Nephron progenitor cell (in vitro differentiated cells): Measurements from ENCODE around the gene UBE2E1.
A peak's percentile ranks its signal among the peaks of the same experiment; 100 is the strongest.
"Not testable (repeated sequence)": the region's sequence is repeated elsewhere in the genome, so short reads cannot be mapped to it uniquely, and the experiment has no call there.

Experiments used
- DNase-seq: peaks from one replicate; pipeline ENCODE4 v3.0.0; 2021
- H3K27ac Mint-ChIP-seq: 2 replicates; pipeline ENCODE4 v1.8.0; 2021; ENCODE audit warnings: mild to moderate bottlenecking, moderate library complexity, mixed read lengths
- H3K27me3 Mint-ChIP-seq: 2 replicates; pipeline ENCODE4 v1.8.0; 2021; ENCODE audit warnings: mild to moderate bottlenecking, low read depth, mixed read lengths; ENCODE audit not compliant: poor library complexity
- H3K36me3 Mint-ChIP-seq: 2 replicates; pipeline ENCODE4 v1.8.0; 2021; ENCODE audit warnings: low read depth, mixed read lengths
- H3K4me1 Mint-ChIP-seq: 2 replicates; pipeline ENCODE4 v1.8.0; 2021; ENCODE audit warnings: mixed read lengths
- H3K4me3 Mint-ChIP-seq: 2 replicates; pipeline ENCODE4 v1.8.0; 2021; ENCODE audit warnings: mild to moderate bottlenecking, moderate library complexity, mixed read lengths
- H3K9me3 Mint-ChIP-seq: 2 replicates; pipeline ENCODE4 v1.8.0; 2021; ENCODE audit warnings: mild to moderate bottlenecking, moderate library complexity, mixed read lengths
- TF ChIP-seq, protein P1 (sequence below): fragments of 200-600 bp; sonication (generic); IDR thresholded peaks from 2 replicates; pipeline ENCODE4 v1.5.0; 2021; ENCODE audit warnings: antibody characterized with exemption

UBE2E1 gene

DNA sequence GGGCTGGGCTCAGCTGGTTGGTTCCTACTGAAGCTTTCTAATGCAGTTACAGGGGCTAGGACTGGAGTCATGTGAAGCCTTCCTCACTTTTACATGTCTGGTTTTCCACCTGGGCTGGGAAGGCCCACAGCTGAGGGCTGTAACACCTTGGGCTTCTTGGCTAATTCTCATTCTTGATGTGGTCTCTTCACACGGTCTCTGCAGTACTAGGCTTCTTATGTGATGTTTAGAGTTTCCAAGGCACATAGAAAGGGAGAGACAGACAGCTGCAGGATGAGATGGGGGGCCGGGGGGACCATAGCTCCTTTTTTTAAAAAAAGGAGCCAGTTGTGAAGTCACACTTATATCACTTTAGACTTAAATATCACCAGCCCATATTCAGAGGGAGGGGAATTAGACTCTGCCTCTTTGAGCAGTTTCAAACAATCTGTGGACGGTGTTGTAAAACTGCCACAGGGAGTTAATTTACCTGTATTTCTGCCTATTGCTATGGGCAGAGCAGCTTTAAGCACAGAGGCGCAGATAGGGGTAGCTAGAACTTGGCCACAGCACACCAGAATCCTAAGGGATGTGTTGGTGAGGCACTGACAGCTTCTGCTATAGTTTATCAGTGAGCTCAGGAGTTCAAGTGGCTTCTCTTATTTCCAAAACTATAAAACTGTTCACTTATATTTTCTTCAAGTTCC is 64.4 kb downstream of the UBE2E1 start:
- H3K36me3 Mint-ChIP-seq: peaks cover 31% of the 10 kb centered on the region
- H3K27ac Mint-ChIP-seq: peak overlapping the region; percentile 58
- no peak for DNase-seq
- TF ChIP-seq, protein P1, sequence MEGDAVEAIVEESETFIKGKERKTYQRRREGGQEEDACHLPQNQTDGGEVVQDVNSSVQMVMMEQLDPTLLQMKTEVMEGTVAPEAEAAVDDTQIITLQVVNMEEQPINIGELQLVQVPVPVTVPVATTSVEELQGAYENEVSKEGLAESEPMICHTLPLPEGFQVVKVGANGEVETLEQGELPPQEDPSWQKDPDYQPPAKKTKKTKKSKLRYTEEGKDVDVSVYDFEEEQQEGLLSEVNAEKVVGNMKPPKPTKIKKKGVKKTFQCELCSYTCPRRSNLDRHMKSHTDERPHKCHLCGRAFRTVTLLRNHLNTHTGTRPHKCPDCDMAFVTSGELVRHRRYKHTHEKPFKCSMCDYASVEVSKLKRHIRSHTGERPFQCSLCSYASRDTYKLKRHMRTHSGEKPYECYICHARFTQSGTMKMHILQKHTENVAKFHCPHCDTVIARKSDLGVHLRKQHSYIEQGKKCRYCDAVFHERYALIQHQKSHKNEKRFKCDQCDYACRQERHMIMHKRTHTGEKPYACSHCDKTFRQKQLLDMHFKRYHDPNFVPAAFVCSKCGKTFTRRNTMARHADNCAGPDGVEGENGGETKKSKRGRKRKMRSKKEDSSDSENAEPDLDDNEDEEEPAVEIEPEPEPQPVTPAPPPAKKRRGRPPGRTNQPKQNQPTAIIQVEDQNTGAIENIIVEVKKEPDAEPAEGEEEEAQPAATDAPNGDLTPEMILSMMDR: no peak
- peak overlapping the region; percentile 35 for H3K4me3 Mint-ChIP-seq
- peaks cover 65% of the 10 kb centered on the region for H3K4me1 Mint-ChIP-seq
- no peaks in the 10 kb centered on the region for H3K27me3 Mint-ChIP-seq
- peaks cover 13% of the 10 kb centered on the region for H3K9me3 Mint-ChIP-seq

DNA sequence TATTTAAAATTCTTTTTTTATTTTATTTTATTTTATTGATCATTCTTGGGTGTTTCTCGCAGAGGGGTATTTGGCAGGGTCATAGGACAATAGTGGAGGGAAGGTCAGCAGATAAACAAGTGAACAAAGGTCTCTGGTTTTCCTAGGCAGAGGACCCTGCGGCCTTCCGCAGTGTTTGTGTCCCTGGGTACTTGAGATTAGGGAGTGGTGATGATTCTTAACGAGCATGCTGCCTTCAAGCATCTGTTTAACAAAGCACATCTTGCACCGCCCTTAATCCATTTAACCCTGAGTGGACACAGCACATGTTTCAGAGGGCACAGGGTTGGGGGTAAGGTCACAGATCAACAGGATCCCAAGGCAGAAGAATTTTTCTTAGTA is 64.9 kb downstream of the UBE2E1 start:
- H3K36me3 Mint-ChIP-seq: peaks cover 35% of the 10 kb centered on the region
- DNase-seq, H3K27me3 Mint-ChIP-seq, H3K4me3 Mint-ChIP-seq, H3K27ac Mint-ChIP-seq: not testable (repeated sequence)
- peaks cover 13% of the 10 kb centered on the region for H3K9me3 Mint-ChIP-seq
- H3K4me1 Mint-ChIP-seq: peaks cover 62% of the 10 kb centered on the region

DNA sequence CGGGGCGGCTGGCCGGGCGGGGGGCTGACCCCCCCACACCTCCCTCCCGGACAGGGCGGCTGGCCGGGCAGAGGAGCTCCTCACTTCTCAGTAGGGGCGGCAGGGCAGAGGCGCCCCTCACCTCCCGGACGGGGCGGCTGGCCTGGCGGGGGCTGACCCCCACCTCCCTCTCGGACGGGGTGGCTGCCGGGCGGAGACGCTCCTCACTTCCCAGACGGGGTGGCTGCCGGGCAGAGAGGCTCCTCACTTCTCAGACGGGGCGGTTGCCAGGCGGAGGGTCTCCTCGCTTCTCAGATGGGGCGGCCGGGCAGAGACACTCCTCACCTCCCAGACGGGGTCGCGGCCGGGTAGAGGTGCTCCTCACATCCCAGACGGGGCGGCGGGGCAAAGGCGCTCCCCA is 65.6 kb downstream of the UBE2E1 start:
- H3K27ac Mint-ChIP-seq, H3K27me3 Mint-ChIP-seq, H3K4me3 Mint-ChIP-seq, DNase-seq: not testable (repeated sequence)
- Mint-ChIP-seq H3K36me3 (peaks cover 42% of the 10 kb centered on the region), H3K4me1 (peaks cover 61% of the 10 kb centered on the region), H3K9me3 (peaks cover 17% of the 10 kb centered on the region)

DNA sequence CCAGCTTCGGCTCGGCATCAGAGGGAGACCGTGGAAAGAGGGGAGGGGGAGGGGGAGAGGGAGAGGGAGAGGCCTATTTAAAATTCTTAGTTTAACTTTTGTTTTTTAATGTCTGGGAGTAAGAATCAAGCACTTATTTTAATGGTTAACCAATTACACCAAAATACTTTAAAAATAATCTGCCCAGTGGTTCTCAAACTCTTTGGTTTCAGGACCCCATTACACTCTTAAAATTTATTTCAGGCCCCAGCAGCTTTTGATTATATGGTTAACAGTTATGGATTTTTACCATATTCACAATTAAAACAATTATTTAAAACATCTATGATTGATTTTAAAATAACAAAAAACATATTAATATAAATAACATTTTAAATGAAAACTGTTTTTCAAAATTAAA is 66.6 kb downstream of the UBE2E1 start:
- Mint-ChIP-seq H3K4me3 (no peak overlapping the region), H3K36me3 (peaks cover 52% of the 10 kb centered on the region), H3K27ac (no peak overlapping the region), H3K27me3 (no peaks in the 10 kb centered on the region), H3K9me3 (peaks cover 25% of the 10 kb centered on the region), H3K4me1 (peaks cover 60% of the 10 kb centered on the region)
- TF ChIP-seq, protein P1: no peak
- no peak for DNase-seq

DNA sequence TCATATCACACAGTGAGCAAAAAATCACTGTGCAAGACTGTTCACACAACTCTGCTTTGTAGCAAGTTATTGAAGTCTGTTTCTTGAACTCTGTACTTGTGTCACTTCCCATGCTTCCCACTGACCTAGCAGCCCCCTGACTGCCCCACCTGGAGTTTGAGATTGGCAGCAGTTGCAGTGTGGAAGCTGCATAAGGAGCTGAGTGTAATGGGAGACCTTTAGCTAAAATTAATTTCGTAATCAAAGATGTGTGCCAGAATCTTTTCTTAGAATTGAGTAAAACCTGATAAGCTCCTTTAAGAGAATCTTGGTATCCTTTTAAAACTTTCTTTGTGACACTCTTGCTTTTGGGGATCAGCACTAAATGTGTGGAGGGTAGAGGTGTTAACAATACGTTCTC is 68.2 kb downstream of the UBE2E1 start:
- Mint-ChIP-seq H3K4me3 (no peak overlapping the region), H3K36me3 (peaks cover 68% of the 10 kb centered on the region), H3K9me3 (peaks cover 41% of the 10 kb centered on the region), H3K27ac (peak overlapping the region; percentile 87), H3K27me3 (no peaks in the 10 kb centered on the region), H3K4me1 (peaks cover 52% of the 10 kb centered on the region)
- TF ChIP-seq, protein P1: no peak
- no peak for DNase-seq

DNA sequence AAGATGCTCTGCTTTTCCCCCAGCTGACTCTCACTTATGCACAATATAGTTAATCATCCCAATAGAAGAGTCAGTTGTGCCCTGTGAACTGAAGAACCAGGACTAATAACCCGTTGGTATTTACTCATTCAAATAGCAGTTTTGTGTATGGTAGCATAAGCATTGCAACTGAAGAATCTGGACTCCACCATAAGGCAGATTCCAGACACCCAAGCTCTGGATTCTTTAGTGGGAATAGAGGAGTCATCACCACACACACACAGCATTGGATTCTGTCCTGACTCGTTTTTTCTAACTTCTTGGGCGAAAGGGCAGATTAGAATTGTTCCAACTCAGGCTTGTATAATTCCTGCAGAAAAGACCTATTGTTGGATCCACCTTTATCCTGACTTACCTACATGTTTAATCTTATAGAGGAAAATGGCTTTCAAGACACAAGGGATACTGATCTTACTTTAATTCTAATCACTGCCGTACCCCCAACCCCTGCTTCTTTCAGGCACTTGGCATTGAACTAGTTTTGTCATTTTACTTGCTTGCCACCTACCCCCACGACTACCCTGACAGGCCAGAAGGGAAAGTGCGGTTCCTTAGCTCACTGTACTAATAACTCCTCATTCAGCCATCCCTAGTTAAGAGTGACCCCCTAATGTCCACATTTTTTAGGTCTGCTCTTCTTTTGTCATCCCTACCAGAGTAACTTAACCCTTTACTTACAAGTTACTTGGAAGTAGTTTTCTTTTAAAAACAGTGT is 68.8 kb downstream of the UBE2E1 start:
- no peaks in the 10 kb centered on the region for H3K27me3 Mint-ChIP-seq
- peak overlapping the region; percentile 87 for H3K27ac Mint-ChIP-seq

More for the DNA sequence above, 68.8 kb downstream of the UBE2E1 start:
- Mint-ChIP-seq H3K4me3 (no peak overlapping the region), H3K9me3 (peaks cover 47% of the 10 kb centered on the region), H3K4me1 (peaks cover 46% of the 10 kb centered on the region), H3K36me3 (peaks cover 69% of the 10 kb centered on the region)
- TF ChIP-seq, protein P1: no peak
- no peak for DNase-seq
